Keratinocyte (primary cell): ENCODE results near the gene KCNQ4. TPM values are rescaled to one million over a fixed set of nuclear protein-coding genes. Genes with fewer than 3 reads are reported as not detected.

ENCODE experiments used
- DNase-seq: peaks from one replicate; pipeline ENCODE4 v3.0.0-alpha.2; 2011; ENCODE audit warnings: low read depth, missing footprints, low spot score
- FAIRE-seq: peaks from 2 replicates; lab custom pipeline; 2011; peaks lifted over from hg19 to GRCh38; lab: Jason Lieb, UNC
- H2AFZ ChIP-seq: 2 replicates; pipeline ENCODE4 v1.6.0; 2012; ENCODE audit warnings: low read length, control low read depth, inconsistent platforms; ENCODE audit not compliant: control insufficient read depth
- H3K27ac ChIP-seq: 2 replicates; pipeline ENCODE4 v1.5.1; 2011; ENCODE audit warnings: low read length; ENCODE audit not compliant: control insufficient read depth, insufficient read depth
- H3K27me3 ChIP-seq: 3 replicates; pipeline ENCODE4 v1.6.0; 2011; ENCODE audit warnings: low read length; ENCODE audit not compliant: control insufficient read depth, insufficient read depth; ENCODE audit errors: extremely low read depth
- H3K36me3 ChIP-seq, 2 experiments: 2 replicates in 1 of 2; 3 replicates in 1 of 2; pipeline ENCODE4 v1.5.1; 2011; ENCODE audit warnings: low read length in 2 of 2, mild to moderate bottlenecking in 1 of 2; ENCODE audit not compliant: control insufficient read depth in 2 of 2, insufficient read depth in 2 of 2; ENCODE audit errors: extremely low read depth in 1 of 2
- H3K4me1 ChIP-seq: 3 replicates; pipeline ENCODE4 v1.5.1; 2011; ENCODE audit warnings: low read length; ENCODE audit not compliant: control insufficient read depth, insufficient read depth; ENCODE audit errors: extremely low read depth
- H3K4me2 ChIP-seq: 3 replicates; pipeline ENCODE4 v1.6.0; 2011; ENCODE audit warnings: low read depth, low read length; ENCODE audit not compliant: control insufficient read depth, insufficient read depth; ENCODE audit errors: extremely low read depth
- H3K4me3 ChIP-seq, 3 experiments: fragments of 200-600 bp in 1 of 3; sonication (generic) in 1 of 3; 2 replicates in 2 of 3; 3 replicates in 1 of 3; pipeline ENCODE4 v1.5.1; 2011 to 2016; ENCODE audit warnings: low read length in 3 of 3, mild to moderate bottlenecking in 3 of 3, control low read depth in 2 of 3, inconsistent platforms in 1 of 3, low read depth in 1 of 3, mixed read lengths in 1 of 3, mixed run types in 1 of 3, moderate library complexity in 1 of 3; ENCODE audit not compliant: control insufficient read depth in 2 of 3, insufficient read depth in 2 of 3; ENCODE audit errors: extremely low read depth in 1 of 3
- H3K79me2 ChIP-seq: 2 replicates; pipeline ENCODE4 v1.6.0; 2012; ENCODE audit warnings: low read length; ENCODE audit not compliant: control insufficient read depth, insufficient read depth
- H3K9ac ChIP-seq: 3 replicates; pipeline ENCODE4 v1.6.0; 2011; ENCODE audit warnings: low read length; ENCODE audit not compliant: control insufficient read depth, insufficient read depth; ENCODE audit errors: extremely low read depth
- H3K9me1 ChIP-seq: 3 replicates; pipeline ENCODE4 v1.6.0; 2011; ENCODE audit warnings: low read length; ENCODE audit not compliant: control insufficient read depth, insufficient read depth; ENCODE audit errors: extremely low read depth
- H3K9me3 ChIP-seq: 2 replicates; pipeline ENCODE4 v1.5.1; 2012; ENCODE audit warnings: low read depth, low read length; ENCODE audit not compliant: control insufficient read depth
- H4K20me1 ChIP-seq: 3 replicates; pipeline ENCODE4 v1.6.0; 2011; ENCODE audit warnings: low read length; ENCODE audit not compliant: control insufficient read depth, insufficient read depth; ENCODE audit errors: extremely low read depth
- CTCF ChIP-seq, 3 experiments: IDR thresholded peaks in 1 of 3; conservative IDR thresholded peaks in 1 of 3; optimal IDR thresholded peaks in 1 of 3; 2 replicates in 2 of 3; 3 replicates in 1 of 3; pipeline versions ENCODE3 to v1.5.1; 2011; ENCODE audit warnings: low read length in 3 of 3, mild to moderate bottlenecking in 3 of 3, moderate library complexity in 2 of 3, control low read depth in 1 of 3, inconsistent platforms in 1 of 3; ENCODE audit not compliant: insufficient read depth in 2 of 3; ENCODE audit errors: extremely low read depth in 1 of 3
- EZH2 ChIP-seq: IDR thresholded peaks from one replicate; pipeline ENCODE4 v1.6.1; 2012; ENCODE audit warnings: inconsistent platforms, mild to moderate bottlenecking, low read length, moderate library complexity
- dilution Hi-C: fragments of 300-500 bp; cut with MboI; formaldehyde crosslinking; loops from one replicate; pipeline ENCODE4 v1.7.0; 2020; ENCODE audit warnings: low sequenced_read_pairs; ENCODE audit not compliant: extremely low pct_ligation_motif_present
- polyA plus RNA-seq, 5 experiments: library from polyadenylated mRNA; depleted of rRNA in 3 of 5; stranded (reverse) in 3 of 5; stranded (forward) in 1 of 5; unstranded in 1 of 5; fragments of >200 nt; gene quantifications; 1 replicate in 1 of 5; 2 replicates in 3 of 5; 3 replicates in 1 of 5; pipeline versions ENCODE4 v1.2.1 to v1.2.3, GENCODE V29; 2011 to 2012; ENCODE audit warnings: missing spikeins in 2 of 5, low read depth in 1 of 5, low replicate concordance in 1 of 5

The KCNQ4 gene
- polyA plus RNA-seq, 1 donor (not counting 4 experiments of a cell fraction or from before 2014, with no cell fraction given): not detected

DNA sequence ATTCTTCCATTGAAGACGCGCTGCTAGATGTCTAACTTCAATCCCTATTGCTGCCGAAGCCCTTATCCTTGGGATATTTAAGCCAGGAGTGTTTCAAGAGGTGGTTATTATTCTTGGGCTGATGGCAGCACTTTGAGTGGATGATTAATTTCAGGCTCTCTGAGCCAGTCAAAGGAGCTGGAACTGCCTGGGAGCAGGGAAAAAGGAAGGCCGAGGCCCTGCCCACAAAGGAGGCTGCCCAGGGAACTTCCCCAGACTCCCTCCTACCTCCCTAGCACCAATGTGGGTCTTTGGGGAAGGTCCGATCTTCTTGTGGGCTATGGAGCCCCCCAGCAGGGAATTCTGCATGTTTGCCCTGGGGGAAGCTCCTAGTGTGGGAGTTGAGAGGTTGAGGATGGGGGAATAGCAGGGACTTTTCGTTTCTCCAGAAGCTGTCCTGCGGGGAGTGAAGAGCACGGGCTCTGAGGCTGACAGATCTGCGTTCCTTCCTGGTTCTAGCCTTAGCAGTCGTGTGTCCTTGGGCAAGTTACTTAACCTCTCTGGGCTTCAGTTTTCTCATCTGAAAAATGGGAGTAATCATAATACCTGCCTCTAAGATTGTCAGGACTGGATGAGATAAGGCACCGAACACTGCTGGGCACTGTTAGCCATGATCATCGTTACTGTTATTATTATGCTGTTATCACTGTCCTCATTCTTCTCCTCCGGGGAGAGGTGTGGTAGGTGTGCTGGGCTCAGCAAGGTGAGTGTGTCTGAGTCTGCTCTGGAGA, 6.3 kb downstream of the KCNQ4 start:
- H3K9me3 ChIP-seq: no peaks in the 10 kb centered on the region
- no peak for DNase-seq
- H4K20me1 ChIP-seq: no peaks in the 10 kb centered on the region
- dilution Hi-C loops: no loop called here
- TF ChIP-seq CTCF (optimal IDR thresholded peaks at IDR 0.05 in 1 of 3, IDR thresholded peaks at IDR 0.05 in 1 of 3, conservative IDR thresholded peaks at IDR 0.05 in 1 of 3; ENCODE audit: extremely low read depth in 1 of 3, insufficient read depth in 2 of 3, low read length in 3 of 3): no peak
- no peak for TF ChIP-seq EZH2
- no peaks in the 10 kb centered on the region for H3K79me2 ChIP-seq
- H2AFZ ChIP-seq: no peak overlapping the region
- H3K4me3 ChIP-seq: no peak overlapping the region
- no peaks in the 10 kb centered on the region for H3K4me1 ChIP-seq
- no peak overlapping the region for H3K4me2 ChIP-seq
- H3K27me3 ChIP-seq: peaks cover 49% of the 10 kb centered on the region
- H3K9ac ChIP-seq: no peak overlapping the region
- H3K36me3 ChIP-seq: no peaks in the 10 kb centered on the region
- FAIRE-seq: no peak
- H3K9me1 ChIP-seq: no peaks in the 10 kb centered on the region
- no peak overlapping the region for H3K27ac ChIP-seq

- no peaks in the 10 kb centered on the region for H3K9me1 ChIP-seq
- H3K36me3 ChIP-seq: no peaks in the 10 kb centered on the region
- H3K4me2 ChIP-seq: no peak overlapping the region
- no peaks in the 10 kb centered on the region for H4K20me1 ChIP-seq
- H3K4me1 ChIP-seq: no peaks in the 10 kb centered on the region
- no peak overlapping the region for H3K9ac ChIP-seq
- dilution Hi-C loops: no loop called here
- FAIRE-seq (no peak), DNase-seq (no peak)
- peaks cover 32% of the 10 kb centered on the region for H3K27me3 ChIP-seq
- H3K27ac ChIP-seq: no peak overlapping the region
- no peaks in the 10 kb centered on the region for H3K79me2 ChIP-seq
- no peaks in the 10 kb centered on the region for H3K9me3 ChIP-seq
- no peak overlapping the region for H2AFZ ChIP-seq
- TF ChIP-seq CTCF (optimal IDR thresholded peaks at IDR 0.05 in 1 of 3, IDR thresholded peaks at IDR 0.05 in 1 of 3, conservative IDR thresholded peaks at IDR 0.05 in 1 of 3; ENCODE audit: extremely low read depth in 1 of 3, insufficient read depth in 2 of 3, low read length in 3 of 3) (no peak), EZH2 (no peak)
- no peak overlapping the region for H3K4me3 ChIP-seq
Observed at GRCh38 chr1:40792036-40792435, 8.4 kb downstream of the KCNQ4 start.
